Measurements from ENCODE around the gene LRBA.

The LRBA gene

DNA sequence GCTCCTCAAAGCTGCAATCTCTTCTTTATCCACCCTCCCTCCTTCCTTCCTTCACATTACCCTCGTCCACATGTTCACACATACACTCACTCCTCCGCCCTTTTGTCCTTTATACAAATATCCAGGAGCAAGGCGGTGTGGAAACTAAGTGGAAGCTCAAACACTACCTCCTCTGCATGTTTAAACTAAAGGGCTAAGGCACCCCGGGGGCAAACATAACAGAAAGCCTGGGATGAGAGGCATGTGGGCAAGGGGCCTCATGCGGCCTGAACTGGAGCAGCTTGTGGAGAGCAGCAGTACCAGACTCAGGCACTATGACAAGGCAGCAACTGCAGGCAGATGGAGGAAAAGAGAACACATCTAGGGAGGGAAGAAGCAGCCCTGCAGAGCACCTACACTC lies 423.7 kb downstream of the LRBA start:
- H3K36me3 ChIP-seq (ENCODE audit: control insufficient read depth, low read depth, low read length): no peaks in the 10 kb centered on the region
- peaks cover 23% of the 10 kb centered on the region for H3K4me1 ChIP-seq (ENCODE audit: control insufficient read depth, low read depth, low read length)
- H3K27me3 ChIP-seq (ENCODE audit: control insufficient read depth, insufficient read depth, low read length): peaks cover 2% of the 10 kb centered on the region
- peak overlapping the region; percentile 35 for H3K4me3 ChIP-seq (ENCODE audit: low read length)
- no peaks in the 10 kb centered on the region for H3K9me3 ChIP-seq (ENCODE audit: control insufficient read depth, low read depth, low read length)
- peak overlapping the region; percentile 14 for H3K9ac ChIP-seq (ENCODE audit: low read length)
- H3K27ac ChIP-seq (ENCODE audit: low read length): no peak overlapping the region

DNA sequence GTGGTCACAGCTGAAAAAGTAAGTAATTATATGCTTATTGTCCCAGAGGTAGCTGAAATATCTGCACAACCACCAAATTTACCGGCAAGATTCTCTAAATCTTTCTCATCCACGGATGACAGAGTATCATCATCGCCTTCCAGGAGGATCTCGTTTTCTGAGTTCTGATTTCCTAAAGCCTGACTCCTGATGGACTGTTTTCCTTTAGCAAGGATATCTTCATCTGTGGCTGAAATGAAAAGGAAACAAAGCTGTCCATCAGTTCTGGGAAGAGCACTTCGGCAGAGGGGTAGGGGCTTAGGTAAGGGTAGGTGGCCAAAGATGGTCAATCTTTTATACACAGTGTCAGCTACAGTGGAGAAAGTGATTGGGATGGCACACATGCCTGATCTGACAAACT lies 424.5 kb downstream of the LRBA start:
- H3K4me1 ChIP-seq (ENCODE audit: control insufficient read depth, low read depth, low read length): peaks cover 23% of the 10 kb centered on the region
- no peak overlapping the region for H3K9ac ChIP-seq (ENCODE audit: low read length)
- H3K27ac ChIP-seq (ENCODE audit: low read length): no peak overlapping the region
- H3K36me3 ChIP-seq (ENCODE audit: control insufficient read depth, low read depth, low read length): no peaks in the 10 kb centered on the region
- no peak overlapping the region for H3K4me3 ChIP-seq (ENCODE audit: low read length)
- H3K9me3 ChIP-seq (ENCODE audit: control insufficient read depth, low read depth, low read length): no peaks in the 10 kb centered on the region
- H3K27me3 ChIP-seq (ENCODE audit: control insufficient read depth, insufficient read depth, low read length): peaks cover 9% of the 10 kb centered on the region

DNA sequence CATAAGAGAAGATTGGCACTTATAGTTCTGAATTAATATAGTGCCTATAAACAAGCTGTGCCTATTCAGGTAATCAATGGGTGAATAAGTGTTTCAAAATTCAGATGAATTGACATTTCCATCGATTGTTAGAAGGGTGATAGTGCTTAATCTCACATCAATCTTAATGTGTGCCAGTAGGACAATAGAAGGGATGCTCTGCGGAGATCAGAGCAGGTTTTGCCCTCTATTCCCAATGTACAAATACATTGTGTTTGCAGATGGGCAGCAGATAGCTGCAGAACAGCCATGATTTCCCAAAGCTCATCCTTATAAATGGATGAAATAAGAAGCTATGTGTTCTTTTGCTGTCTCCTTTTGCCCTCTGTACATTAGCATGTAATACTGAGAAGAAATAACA lies 425.9 kb downstream of the LRBA start:
- Histone ChIP-seq H3K27me3 (ENCODE audit: control insufficient read depth, insufficient read depth, low read length) (peaks cover 24% of the 10 kb centered on the region), H3K36me3 (ENCODE audit: control insufficient read depth, low read depth, low read length) (no peaks in the 10 kb centered on the region), H3K27ac (ENCODE audit: low read length) (no peak overlapping the region), H3K4me1 (ENCODE audit: control insufficient read depth, low read depth, low read length) (peaks cover 23% of the 10 kb centered on the region), H3K9ac (ENCODE audit: low read length) (no peak overlapping the region), H3K9me3 (ENCODE audit: control insufficient read depth, low read depth, low read length) (no peaks in the 10 kb centered on the region), H3K4me3 (ENCODE audit: low read length) (no peak overlapping the region)

DNA sequence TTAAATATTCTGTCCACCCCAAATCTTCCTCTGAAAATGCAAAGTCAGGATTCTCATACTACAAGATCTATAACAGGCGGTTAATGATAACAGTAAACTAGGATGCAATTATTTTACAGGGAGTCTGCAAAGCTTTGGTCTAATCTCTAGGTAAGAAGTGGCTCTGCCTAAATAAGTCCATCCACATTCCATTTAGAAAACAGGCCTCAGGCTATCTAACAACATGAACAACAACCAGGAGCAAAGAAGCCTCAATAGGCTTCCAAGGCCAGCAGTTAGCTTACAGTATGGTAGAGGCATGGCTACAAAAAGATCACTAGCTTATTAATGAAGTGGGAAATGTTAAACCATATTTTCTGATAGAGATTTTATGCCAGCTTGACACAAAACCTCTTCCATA lies 426.8 kb downstream of the LRBA start:
- Histone ChIP-seq H3K9ac (ENCODE audit: low read length) (no peak overlapping the region), H3K36me3 (ENCODE audit: control insufficient read depth, low read depth, low read length) (no peaks in the 10 kb centered on the region), H3K27ac (ENCODE audit: low read length) (no peak overlapping the region), H3K27me3 (ENCODE audit: control insufficient read depth, insufficient read depth, low read length) (peaks cover 33% of the 10 kb centered on the region), H3K4me1 (ENCODE audit: control insufficient read depth, low read depth, low read length) (peaks cover 23% of the 10 kb centered on the region), H3K4me3 (ENCODE audit: low read length) (no peak overlapping the region), H3K9me3 (ENCODE audit: control insufficient read depth, low read depth, low read length) (no peaks in the 10 kb centered on the region)

DNA sequence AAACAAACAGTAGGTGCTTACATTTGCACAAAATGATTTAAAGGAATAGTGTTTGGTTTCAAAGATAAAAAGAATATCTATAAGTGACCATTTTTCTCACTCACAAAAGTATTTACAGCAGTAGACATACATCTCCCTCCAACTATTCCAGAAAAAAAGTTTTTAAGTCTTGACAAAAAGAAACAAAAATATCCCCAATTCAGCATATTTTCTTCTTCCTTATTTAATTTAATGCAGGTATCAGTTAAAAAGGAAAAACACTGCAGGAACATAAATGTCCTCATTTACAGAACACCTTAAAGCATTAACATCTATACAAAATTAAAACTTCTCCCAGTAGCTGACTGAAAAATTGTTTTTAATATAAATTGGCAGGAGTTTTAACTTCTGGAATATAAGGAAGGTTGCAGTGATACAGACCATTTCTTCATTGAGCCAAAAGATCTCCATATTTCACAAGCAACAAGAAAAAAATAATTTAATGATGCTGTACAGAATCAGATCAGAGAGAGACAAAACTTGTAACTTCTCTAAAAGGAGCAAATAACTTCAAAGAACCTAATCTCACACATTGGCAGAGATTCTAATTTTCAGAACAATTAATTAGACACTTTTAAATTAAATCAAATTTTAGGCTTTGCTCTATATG lies 428.8 kb downstream of the LRBA start:
- Histone ChIP-seq H3K36me3 (ENCODE audit: control insufficient read depth, low read depth, low read length) (no peaks in the 10 kb centered on the region), H3K27me3 (ENCODE audit: control insufficient read depth, insufficient read depth, low read length) (peaks cover 53% of the 10 kb centered on the region), H3K9me3 (ENCODE audit: control insufficient read depth, low read depth, low read length) (no peaks in the 10 kb centered on the region), H3K27ac (ENCODE audit: low read length) (no peak overlapping the region), H3K9ac (ENCODE audit: low read length) (no peak overlapping the region), H3K4me3 (ENCODE audit: low read length) (no peak overlapping the region), H3K4me1 (ENCODE audit: control insufficient read depth, low read depth, low read length) (peaks cover 16% of the 10 kb centered on the region)

DNA sequence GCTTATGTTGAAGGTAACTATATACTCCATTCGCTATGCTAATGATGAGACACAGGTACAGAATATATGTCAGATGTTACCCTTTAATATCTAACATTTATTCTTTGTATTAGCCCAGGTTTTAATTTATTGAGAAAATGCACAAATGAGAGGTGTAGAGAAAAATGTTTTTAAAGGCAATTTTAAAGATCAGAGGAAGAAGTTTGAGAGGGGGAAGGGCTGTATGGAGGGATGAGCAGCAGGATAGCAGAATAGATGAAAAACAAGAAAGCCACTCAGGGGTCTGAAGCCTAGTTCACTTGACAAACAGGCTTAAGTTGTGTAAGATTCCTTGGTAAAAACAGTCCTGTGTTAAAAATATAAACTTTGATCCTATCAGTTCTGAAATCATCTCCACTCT lies 429.5 kb downstream of the LRBA start:
- Histone ChIP-seq H3K4me1 (ENCODE audit: control insufficient read depth, low read depth, low read length) (peaks cover 14% of the 10 kb centered on the region), H3K36me3 (ENCODE audit: control insufficient read depth, low read depth, low read length) (no peaks in the 10 kb centered on the region), H3K9me3 (ENCODE audit: control insufficient read depth, low read depth, low read length) (no peaks in the 10 kb centered on the region), H3K4me3 (ENCODE audit: low read length) (no peak overlapping the region), H3K27me3 (ENCODE audit: control insufficient read depth, insufficient read depth, low read length) (peaks cover 60% of the 10 kb centered on the region), H3K9ac (ENCODE audit: low read length) (no peak overlapping the region), H3K27ac (ENCODE audit: low read length) (no peak overlapping the region)

DNA sequence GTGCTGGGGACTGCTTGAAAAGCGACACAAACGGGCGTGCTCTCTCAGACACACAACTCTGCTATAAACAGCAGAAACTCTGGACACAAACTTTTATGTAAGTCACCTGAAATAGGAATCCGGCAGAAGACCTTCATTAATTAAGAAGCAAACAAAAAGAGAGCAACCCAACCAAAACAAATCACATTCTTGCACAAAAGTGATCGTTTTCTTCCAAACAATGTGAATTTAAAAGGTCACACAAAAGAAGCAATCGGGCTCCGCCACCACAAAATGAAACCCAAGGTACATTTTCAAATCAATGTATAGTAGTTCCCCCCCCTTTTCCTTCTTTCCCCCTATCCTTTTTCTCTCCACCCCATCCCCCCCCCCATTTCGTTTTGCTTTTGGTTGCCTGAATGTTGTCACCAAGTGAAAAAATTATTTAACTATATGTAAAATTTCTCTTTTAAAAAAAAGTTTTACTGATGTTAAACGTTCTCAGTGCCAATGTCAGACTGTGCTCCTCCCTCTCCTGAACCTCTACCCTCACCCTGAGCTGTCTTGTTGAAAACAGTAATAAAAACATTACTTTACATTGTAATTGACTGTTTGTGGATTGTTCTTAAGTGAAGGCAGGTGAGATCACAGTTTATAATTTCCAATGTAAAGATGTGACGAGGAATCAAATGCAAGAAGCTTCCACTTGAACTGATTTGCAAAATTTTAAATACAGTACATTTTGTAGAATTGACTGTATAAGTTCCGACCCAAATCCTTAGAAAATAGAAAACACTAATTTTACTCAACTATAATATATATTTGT lies 430.8 kb downstream of the LRBA start:
- Histone ChIP-seq H3K27ac (ENCODE audit: low read length) (no peak overlapping the region), H3K27me3 (ENCODE audit: control insufficient read depth, insufficient read depth, low read length) (peaks cover 73% of the 10 kb centered on the region), H3K9me3 (ENCODE audit: control insufficient read depth, low read depth, low read length) (no peaks in the 10 kb centered on the region), H3K4me1 (ENCODE audit: control insufficient read depth, low read depth, low read length) (peaks cover 11% of the 10 kb centered on the region), H3K36me3 (ENCODE audit: control insufficient read depth, low read depth, low read length) (no peaks in the 10 kb centered on the region), H3K4me3 (ENCODE audit: low read length) (peak overlapping the region; percentile 73), H3K9ac (ENCODE audit: low read length) (no peak overlapping the region)

DNA sequence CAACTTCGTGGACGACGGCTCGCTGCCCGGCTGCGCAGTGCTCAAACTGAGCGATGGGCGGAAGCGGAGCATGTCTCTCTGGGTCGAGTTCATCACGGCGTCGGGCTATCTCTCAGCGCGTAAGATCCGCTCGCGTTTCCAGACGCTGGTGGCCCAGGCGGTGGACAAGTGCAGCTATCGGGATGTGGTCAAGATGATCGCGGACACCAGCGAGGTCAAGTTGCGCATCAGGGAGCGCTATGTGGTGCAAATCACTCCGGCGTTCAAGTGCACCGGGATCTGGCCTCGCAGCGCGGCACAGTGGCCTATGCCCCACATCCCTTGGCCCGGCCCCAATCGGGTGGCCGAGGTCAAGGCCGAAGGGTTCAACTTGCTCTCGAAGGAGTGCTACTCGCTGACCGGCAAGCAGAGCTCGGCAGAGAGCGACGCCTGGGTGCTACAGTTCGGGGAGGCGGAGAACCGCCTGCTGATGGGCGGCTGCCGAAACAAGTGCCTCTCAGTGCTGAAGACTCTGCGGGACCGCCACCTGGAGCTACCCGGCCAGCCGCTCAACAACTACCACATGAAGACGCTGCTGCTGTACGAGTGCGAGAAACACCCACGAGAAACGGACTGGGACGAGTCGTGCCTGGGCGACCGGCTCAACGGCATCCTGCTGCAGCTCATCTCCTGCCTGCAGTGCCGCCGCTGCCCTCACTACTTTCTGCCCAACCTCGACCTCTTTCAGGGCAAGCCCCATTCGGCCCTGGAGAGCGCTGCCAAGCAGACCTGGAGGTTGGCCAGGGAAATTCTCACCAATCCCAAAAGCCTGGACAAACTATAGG lies 431.6 kb downstream of the LRBA start:
- Histone ChIP-seq H3K36me3 (ENCODE audit: control insufficient read depth, low read depth, low read length) (no peaks in the 10 kb centered on the region), H3K4me1 (ENCODE audit: control insufficient read depth, low read depth, low read length) (peaks cover 17% of the 10 kb centered on the region), H3K4me3 (ENCODE audit: low read length) (peak overlapping the region; percentile 73), H3K9ac (ENCODE audit: low read length) (no peak overlapping the region), H3K9me3 (ENCODE audit: control insufficient read depth, low read depth, low read length) (no peaks in the 10 kb centered on the region), H3K27me3 (ENCODE audit: control insufficient read depth, insufficient read depth, low read length) (peaks cover 81% of the 10 kb centered on the region), H3K27ac (ENCODE audit: low read length) (no peak overlapping the region)

DNA sequence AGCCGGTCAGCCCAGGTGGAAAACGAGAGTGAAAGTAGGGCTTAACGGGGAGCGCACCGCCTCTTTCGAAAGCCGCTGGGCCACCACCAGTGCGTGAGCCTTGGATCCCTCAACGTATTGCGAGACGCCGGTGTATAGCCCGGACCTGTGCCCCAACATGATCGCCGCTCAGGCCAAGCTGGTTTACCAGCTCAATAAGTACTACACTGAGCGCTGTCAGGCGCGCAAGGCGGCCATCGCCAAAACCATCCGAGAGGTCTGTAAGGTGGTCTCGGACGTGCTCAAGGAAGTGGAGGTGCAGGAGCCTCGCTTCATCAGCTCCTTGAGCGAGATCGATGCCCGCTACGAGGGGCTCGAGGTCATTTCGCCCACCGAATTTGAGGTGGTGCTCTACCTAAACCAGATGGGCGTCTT lies 432.2 kb downstream of the LRBA start:
- peaks cover 19% of the 10 kb centered on the region for H3K4me1 ChIP-seq (ENCODE audit: control insufficient read depth, low read depth, low read length)
- no peaks in the 10 kb centered on the region for H3K9me3 ChIP-seq (ENCODE audit: control insufficient read depth, low read depth, low read length)
- H3K36me3 ChIP-seq (ENCODE audit: control insufficient read depth, low read depth, low read length): no peaks in the 10 kb centered on the region
- peaks cover 86% of the 10 kb centered on the region for H3K27me3 ChIP-seq (ENCODE audit: control insufficient read depth, insufficient read depth, low read length)
- H3K9ac ChIP-seq (ENCODE audit: low read length): no peak overlapping the region
- H3K4me3 ChIP-seq (ENCODE audit: low read length): peak overlapping the region; percentile 73
- H3K27ac ChIP-seq (ENCODE audit: low read length): no peak overlapping the region

DNA sequence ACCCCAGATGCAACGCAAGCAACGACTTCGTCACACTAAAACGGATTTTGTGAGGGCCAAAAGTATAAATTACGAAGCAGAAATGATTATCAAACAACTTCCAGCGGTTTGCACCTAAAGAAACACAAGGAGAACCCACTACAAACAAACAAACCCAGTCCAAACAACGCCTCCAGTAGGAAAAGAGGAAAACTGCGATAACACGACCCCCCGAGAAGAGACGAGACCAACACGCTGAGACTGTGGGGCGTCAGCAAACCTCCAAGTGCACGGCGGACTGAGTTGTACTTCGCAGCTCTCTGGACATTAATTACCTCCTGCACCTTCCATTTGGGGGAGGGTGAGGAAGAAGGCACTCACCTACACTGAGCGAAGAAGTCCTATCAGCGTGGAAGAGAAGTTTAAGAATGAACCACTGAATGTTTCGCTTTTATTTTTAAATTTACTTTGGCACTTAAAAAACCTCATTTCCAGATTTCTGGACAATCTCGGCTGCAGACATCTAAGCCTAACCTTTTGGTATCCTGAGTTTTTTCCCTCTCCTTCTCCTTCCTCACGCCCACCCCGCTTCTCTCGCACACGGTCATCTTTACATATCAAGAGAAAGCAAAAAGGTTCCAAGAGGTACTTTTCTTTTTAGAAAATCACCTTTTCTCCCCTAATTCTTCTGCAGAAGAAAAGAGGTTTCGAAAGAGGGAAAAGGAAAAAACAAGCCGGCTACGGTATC lies 432.8 kb downstream of the LRBA start, which contains the start of gene MAB21L2:
Gene MAB21L2 (plus strand): TSS at position 6 of the 727 bp plus-strand sequence. CDS start 879 bp downstream, outside the sequence.
- peaks cover 88% of the 10 kb centered on the region for H3K27me3 ChIP-seq (ENCODE audit: control insufficient read depth, insufficient read depth, low read length)
- H3K4me3 ChIP-seq (ENCODE audit: low read length): peak within 1 kb of the TSS; percentile 73
- H3K4me1 ChIP-seq (ENCODE audit: control insufficient read depth, low read depth, low read length): peaks cover 19% of the 10 kb centered on the region
- H3K27ac ChIP-seq (ENCODE audit: low read length): no peak within 1 kb of the TSS
- H3K9ac ChIP-seq (ENCODE audit: low read length): no peak within 1 kb of the TSS
- no peaks in the 10 kb centered on the region for H3K36me3 ChIP-seq (ENCODE audit: control insufficient read depth, low read depth, low read length)
- H3K9me3 ChIP-seq (ENCODE audit: control insufficient read depth, low read depth, low read length): no peaks in the 10 kb centered on the region

DNA sequence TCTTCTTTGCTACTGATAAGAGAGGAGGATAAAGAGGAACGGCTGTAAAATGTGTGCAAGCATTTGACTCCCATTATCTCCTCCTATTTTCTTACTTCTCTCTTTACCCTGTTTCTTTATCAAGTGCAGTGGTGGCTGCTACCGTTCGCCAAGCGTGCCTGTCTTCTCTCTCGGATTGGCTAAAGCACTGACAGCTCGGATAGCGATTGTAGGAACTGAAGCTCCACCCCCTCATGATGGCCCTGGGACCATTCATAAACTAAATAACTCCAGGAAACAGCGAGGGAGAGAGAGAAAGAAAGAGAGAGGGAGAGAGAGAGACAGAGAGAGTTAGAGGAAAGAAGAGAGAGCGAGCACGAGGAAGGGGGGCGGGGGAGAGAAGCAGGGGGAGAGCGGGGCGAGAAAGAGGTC lies 433.4 kb downstream of the LRBA start:
- no peak overlapping the region for H3K27ac ChIP-seq (ENCODE audit: low read length)
- no peaks in the 10 kb centered on the region for H3K9me3 ChIP-seq (ENCODE audit: control insufficient read depth, low read depth, low read length)
- no peak overlapping the region for H3K9ac ChIP-seq (ENCODE audit: low read length)
- peaks cover 88% of the 10 kb centered on the region for H3K27me3 ChIP-seq (ENCODE audit: control insufficient read depth, insufficient read depth, low read length)
- peaks cover 19% of the 10 kb centered on the region for H3K4me1 ChIP-seq (ENCODE audit: control insufficient read depth, low read depth, low read length)
- peak overlapping the region; percentile 73 for H3K4me3 ChIP-seq (ENCODE audit: low read length)
- no peaks in the 10 kb centered on the region for H3K36me3 ChIP-seq (ENCODE audit: control insufficient read depth, low read depth, low read length)
